Measurements from ENCODE around the gene N4BP3. TPM values are rescaled to one million over a fixed set of nuclear protein-coding genes. Genes with fewer than 3 reads are reported as not detected.

N4BP3 gene
- total RNA-seq, 4 donors from 2014 or later = 0.84 to 1.3 (median 0.94) TPM

DNA sequence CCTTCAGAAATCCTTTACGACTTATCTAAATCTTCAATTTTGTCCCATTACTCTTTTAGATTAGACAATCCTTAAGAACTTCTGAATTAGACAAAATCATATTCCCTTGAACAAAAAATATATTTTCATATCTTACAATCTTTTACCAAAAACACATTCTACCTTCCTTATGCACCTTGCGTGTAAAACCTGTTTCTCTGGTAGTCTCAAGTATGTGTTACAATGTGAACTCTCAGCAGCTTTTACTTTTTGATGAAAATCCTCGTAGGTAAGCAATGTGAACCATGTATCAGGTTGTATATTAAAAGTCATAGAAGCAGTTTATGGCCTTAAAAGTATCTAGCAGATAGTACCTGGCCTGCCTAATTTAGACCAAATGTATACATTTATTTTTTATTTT, 61.1 kb downstream of the N4BP3 start:
- TF ChIP-seq, protein P1, sequence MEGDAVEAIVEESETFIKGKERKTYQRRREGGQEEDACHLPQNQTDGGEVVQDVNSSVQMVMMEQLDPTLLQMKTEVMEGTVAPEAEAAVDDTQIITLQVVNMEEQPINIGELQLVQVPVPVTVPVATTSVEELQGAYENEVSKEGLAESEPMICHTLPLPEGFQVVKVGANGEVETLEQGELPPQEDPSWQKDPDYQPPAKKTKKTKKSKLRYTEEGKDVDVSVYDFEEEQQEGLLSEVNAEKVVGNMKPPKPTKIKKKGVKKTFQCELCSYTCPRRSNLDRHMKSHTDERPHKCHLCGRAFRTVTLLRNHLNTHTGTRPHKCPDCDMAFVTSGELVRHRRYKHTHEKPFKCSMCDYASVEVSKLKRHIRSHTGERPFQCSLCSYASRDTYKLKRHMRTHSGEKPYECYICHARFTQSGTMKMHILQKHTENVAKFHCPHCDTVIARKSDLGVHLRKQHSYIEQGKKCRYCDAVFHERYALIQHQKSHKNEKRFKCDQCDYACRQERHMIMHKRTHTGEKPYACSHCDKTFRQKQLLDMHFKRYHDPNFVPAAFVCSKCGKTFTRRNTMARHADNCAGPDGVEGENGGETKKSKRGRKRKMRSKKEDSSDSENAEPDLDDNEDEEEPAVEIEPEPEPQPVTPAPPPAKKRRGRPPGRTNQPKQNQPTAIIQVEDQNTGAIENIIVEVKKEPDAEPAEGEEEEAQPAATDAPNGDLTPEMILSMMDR (IDR thresholded peaks at IDR 0.05) = no peak
- TF ChIP-seq POLR2A (IDR thresholded peaks at IDR 0.05) = no peak
- no peak for TF ChIP-seq EP300 (IDR thresholded peaks at IDR 0.05)
- H3K27me3 ChIP-seq = no peaks in the 10 kb centered on the region
- H3K4me3 ChIP-seq = no peak overlapping the region
- no peak overlapping the region for H3K27ac ChIP-seq
- peaks cover 0 to 2% (median 0%) of the 10 kb centered on the region in 4 donors for H3K9me3 ChIP-seq
- no peaks in the 10 kb centered on the region for H3K4me1 ChIP-seq
- H3K36me3 ChIP-seq = no peaks in the 10 kb centered on the region
- 86 to 92% methylated on average over 3 of the region's 3 CpGs for WGBS, 2 donors
- no peak for DNase-seq (ENCODE audit: low spot score in 2 of 2)

Other genes with a start within 250 kb of the N4BP3 start
- not detected for gene PROP1, start 117.3 kb upstream of the N4BP3 start, total RNA-seq
- 10 to 100 TPM; 43.1 to 58.8 (median 53.0) TPM for gene RMND5B, start 17.5 kb downstream of the N4BP3 start, total RNA-seq
- gene NHP2, start 40.4 kb downstream of the N4BP3 start, total RNA-seq = 100 to 1,000 TPM; 139 to 290 (median 159) TPM
- gene GMCL2, start 73.8 kb downstream of the N4BP3 start, total RNA-seq = not detected
- gene HNRNPAB, start 91.0 kb downstream of the N4BP3 start, total RNA-seq = 100 to 1,000 TPM in 3 of 4 donors, 10 to 100 TPM in 1; 92.0 to 135 (median 122) TPM
- gene PHYKPL, start 119.3 kb downstream of the N4BP3 start, total RNA-seq = 100 to 1,000 TPM in 2 of 4 donors, 10 to 100 TPM in 2; 77.2 to 121 (median 97.1) TPM